Measurements from ENCODE around the gene CFAP58. TPM values are rescaled to one million over a fixed set of nuclear protein-coding genes. Genes with fewer than 3 reads are reported as not detected.

CFAP58 gene
- total and polyA plus RNA-seq, 4 donors: 0.38 to 1.3 (median 0.90) TPM

GRCh38 chr10:104416851-104417250 is 63.2 kb downstream of the CFAP58 start:
- no peak overlapping the region for H3K27ac ChIP-seq (ENCODE audit: low read depth in 1 of 2, low read length in 2 of 2)
- no peak overlapping the region for H3K4me3 ChIP-seq (ENCODE audit: low read length in 2 of 2)
- H3K27me3 ChIP-seq (ENCODE audit: control insufficient read depth in 1 of 2, insufficient read depth in 2 of 2, low read length in 1 of 2): no peaks in the 10 kb centered on the region
- intact Hi-C loops (cut with DNase I): no loop called here
- ATAC-seq (ENCODE audit: low FRiP score) (no peak), DNase-seq (no peak)
- H3K4me1 ChIP-seq (ENCODE audit: control insufficient read depth in 1 of 2, insufficient read depth in 2 of 2, low read length in 2 of 2): no peaks in the 10 kb centered on the region
- no peaks in the 10 kb centered on the region for H3K9me3 ChIP-seq (ENCODE audit: control insufficient read depth, low read length)
- H3K36me3 ChIP-seq (ENCODE audit: control insufficient read depth in 1 of 2, insufficient read depth in 2 of 2, low read length in 1 of 2): no peaks in the 10 kb centered on the region
- WGBS, 2 donors: 96 to 100% methylated on average over 1 of the region's 1 CpG

GRCh38 chr10:104417637-104418292 is 64.1 kb downstream of the CFAP58 start:
- H3K4me3 ChIP-seq (ENCODE audit: low read length in 2 of 2): no peak overlapping the region
- ATAC-seq (ENCODE audit: low FRiP score) (no peak), DNase-seq (no peak)
- H3K36me3 ChIP-seq (ENCODE audit: control insufficient read depth in 1 of 2, insufficient read depth in 2 of 2, low read length in 1 of 2): no peaks in the 10 kb centered on the region
- H3K4me1 ChIP-seq (ENCODE audit: control insufficient read depth in 1 of 2, insufficient read depth in 2 of 2, low read length in 2 of 2): no peaks in the 10 kb centered on the region
- no peaks in the 10 kb centered on the region for H3K9me3 ChIP-seq (ENCODE audit: control insufficient read depth, low read length)
- no peak overlapping the region for H3K27ac ChIP-seq (ENCODE audit: low read depth in 1 of 2, low read length in 2 of 2)
- intact Hi-C loops (cut with DNase I): no loop called here
- 87 to 89% methylated on average over 6 of the region's 6 CpGs for WGBS, 2 donors
- H3K27me3 ChIP-seq (ENCODE audit: control insufficient read depth in 1 of 2, insufficient read depth in 2 of 2, low read length in 1 of 2): no peaks in the 10 kb centered on the region

GRCh38 chr10:104424719-104425118 is 71.1 kb downstream of the CFAP58 start:
- 93 to 95% methylated on average over 1 of the region's 1 CpG for WGBS, 2 donors

GRCh38 chr10:104427989-104428388 is 74.4 kb downstream of the CFAP58 start:
- Histone ChIP-seq H3K27ac (ENCODE audit: low read depth in 1 of 2, low read length in 2 of 2) (no peak overlapping the region), H3K4me1 (ENCODE audit: control insufficient read depth in 1 of 2, insufficient read depth in 2 of 2, low read length in 2 of 2) (no peaks in the 10 kb centered on the region), H3K27me3 (ENCODE audit: control insufficient read depth in 1 of 2, insufficient read depth in 2 of 2, low read length in 1 of 2) (no peaks in the 10 kb centered on the region), H3K4me3 (ENCODE audit: low read length in 2 of 2) (no peak overlapping the region), H3K36me3 (ENCODE audit: control insufficient read depth in 1 of 2, insufficient read depth in 2 of 2, low read length in 1 of 2) (no peaks in the 10 kb centered on the region), H3K9me3 (ENCODE audit: control insufficient read depth, low read length) (no peaks in the 10 kb centered on the region)
- ATAC-seq (ENCODE audit: low FRiP score) (no peak), DNase-seq (no peak)
- intact Hi-C loops (cut with DNase I): no loop called here
- 82 to 83% methylated on average over 5 of the region's 5 CpGs for WGBS, 2 donors

More at GRCh38 chr10:104424719-104425118, 71.1 kb downstream of the CFAP58 start:
- Histone ChIP-seq H3K4me1 (ENCODE audit: control insufficient read depth in 1 of 2, insufficient read depth in 2 of 2, low read length in 2 of 2) (no peaks in the 10 kb centered on the region), H3K27me3 (ENCODE audit: control insufficient read depth in 1 of 2, insufficient read depth in 2 of 2, low read length in 1 of 2) (no peaks in the 10 kb centered on the region), H3K9me3 (ENCODE audit: control insufficient read depth, low read length) (no peaks in the 10 kb centered on the region), H3K4me3 (ENCODE audit: low read length in 2 of 2) (no peak overlapping the region), H3K27ac (ENCODE audit: low read depth in 1 of 2, low read length in 2 of 2) (no peak overlapping the region), H3K36me3 (ENCODE audit: control insufficient read depth in 1 of 2, insufficient read depth in 2 of 2, low read length in 1 of 2) (no peaks in the 10 kb centered on the region)
- no peak for DNase-seq
- no peak for ATAC-seq (ENCODE audit: low FRiP score)
- intact Hi-C loops (cut with DNase I): no loop called here

GRCh38 chr10:104429846-104430245 is 76.2 kb downstream of the CFAP58 start:
- WGBS, 2 donors: 42 to 55% methylated on average over 3 of the region's 3 CpGs
- no peaks in the 10 kb centered on the region for H3K27me3 ChIP-seq (ENCODE audit: control insufficient read depth in 1 of 2, insufficient read depth in 2 of 2, low read length in 1 of 2)
- no peak overlapping the region for H3K27ac ChIP-seq (ENCODE audit: low read depth in 1 of 2, low read length in 2 of 2)
- ATAC-seq (ENCODE audit: low FRiP score): no peak
- DNase-seq: no peak
- H3K4me3 ChIP-seq (ENCODE audit: low read length in 2 of 2): no peak overlapping the region
- H3K36me3 ChIP-seq (ENCODE audit: control insufficient read depth in 1 of 2, insufficient read depth in 2 of 2, low read length in 1 of 2): no peaks in the 10 kb centered on the region
- intact Hi-C loops (cut with DNase I): loop anchor here in 1 of 2 donors (10.0 kb wide), 1 partner anchor 65 kb away; no protein-coding TSS in a partner anchor
- no peaks in the 10 kb centered on the region for H3K4me1 ChIP-seq (ENCODE audit: control insufficient read depth in 1 of 2, insufficient read depth in 2 of 2, low read length in 2 of 2)
- H3K9me3 ChIP-seq (ENCODE audit: control insufficient read depth, low read length): no peaks in the 10 kb centered on the region

GRCh38 chr10:104430360-104430759 is 76.7 kb downstream of the CFAP58 start:
- H3K27me3 ChIP-seq (ENCODE audit: control insufficient read depth in 1 of 2, insufficient read depth in 2 of 2, low read length in 1 of 2): no peaks in the 10 kb centered on the region
- DNase-seq: no peak
- no peak for ATAC-seq (ENCODE audit: low FRiP score)
- H3K36me3 ChIP-seq (ENCODE audit: control insufficient read depth in 1 of 2, insufficient read depth in 2 of 2, low read length in 1 of 2): no peaks in the 10 kb centered on the region
- 64 to 69% methylated on average over 3 of the region's 3 CpGs for WGBS, 2 donors
- no peaks in the 10 kb centered on the region for H3K9me3 ChIP-seq (ENCODE audit: control insufficient read depth, low read length)
- intact Hi-C loops (cut with DNase I): loop anchor here in 1 of 2 donors (10.0 kb wide), 1 partner anchor 64 kb away; no protein-coding TSS in a partner anchor
- no peak overlapping the region for H3K27ac ChIP-seq (ENCODE audit: low read depth in 1 of 2, low read length in 2 of 2)
- no peak overlapping the region for H3K4me3 ChIP-seq (ENCODE audit: low read length in 2 of 2)
- no peaks in the 10 kb centered on the region for H3K4me1 ChIP-seq (ENCODE audit: control insufficient read depth in 1 of 2, insufficient read depth in 2 of 2, low read length in 2 of 2)

- H3K27ac ChIP-seq (ENCODE audit: low read depth in 1 of 2, low read length in 2 of 2): no peak overlapping the region
- ATAC-seq (ENCODE audit: low FRiP score) (no peak), DNase-seq (no peak)
- no peaks in the 10 kb centered on the region for H3K4me1 ChIP-seq (ENCODE audit: control insufficient read depth in 1 of 2, insufficient read depth in 2 of 2, low read length in 2 of 2)
- no peaks in the 10 kb centered on the region for H3K9me3 ChIP-seq (ENCODE audit: control insufficient read depth, low read length)
- H3K27me3 ChIP-seq (ENCODE audit: control insufficient read depth in 1 of 2, insufficient read depth in 2 of 2, low read length in 1 of 2): no peaks in the 10 kb centered on the region
- 61 to 67% methylated on average over 3 of the region's 3 CpGs for WGBS, 2 donors
- H3K36me3 ChIP-seq (ENCODE audit: control insufficient read depth in 1 of 2, insufficient read depth in 2 of 2, low read length in 1 of 2): no peaks in the 10 kb centered on the region
- H3K4me3 ChIP-seq (ENCODE audit: low read length in 2 of 2): no peak overlapping the region
- intact Hi-C loops (cut with DNase I): loop anchor here in 1 of 2 donors (10.0 kb wide), 1 partner anchor 61 kb away; no protein-coding TSS in a partner anchor
Measured at GRCh38 chr10:104433669-104434068, 80.0 kb downstream of the CFAP58 start.

- H3K4me1 ChIP-seq (ENCODE audit: control insufficient read depth in 1 of 2, insufficient read depth in 2 of 2, low read length in 2 of 2): no peaks in the 10 kb centered on the region
- H3K4me3 ChIP-seq (ENCODE audit: low read length in 2 of 2): no peak overlapping the region
- H3K27me3 ChIP-seq (ENCODE audit: control insufficient read depth in 1 of 2, insufficient read depth in 2 of 2, low read length in 1 of 2): no peaks in the 10 kb centered on the region
- DNase-seq (no peak), ATAC-seq (ENCODE audit: low FRiP score) (no peak)
- H3K9me3 ChIP-seq (ENCODE audit: control insufficient read depth, low read length): no peaks in the 10 kb centered on the region
- H3K27ac ChIP-seq (ENCODE audit: low read depth in 1 of 2, low read length in 2 of 2): no peak overlapping the region
- H3K36me3 ChIP-seq (ENCODE audit: control insufficient read depth in 1 of 2, insufficient read depth in 2 of 2, low read length in 1 of 2): no peaks in the 10 kb centered on the region
- intact Hi-C loops (cut with DNase I): loop anchor here in 1 of 2 donors (10.0 kb wide), 1 partner anchor 60 kb away; no protein-coding TSS in a partner anchor
- 91 to 96% methylated on average over 1 of the region's 1 CpG for WGBS, 2 donors
Measured at GRCh38 chr10:104434601-104435000, 81.0 kb downstream of the CFAP58 start.

GRCh38 chr10:104435822-104436221 is 82.2 kb downstream of the CFAP58 start:
- intact Hi-C loops (cut with DNase I): loop anchor here in 1 of 2 donors (10.0 kb wide), 1 partner anchor 59 kb away; no protein-coding TSS in a partner anchor
- Histone ChIP-seq H3K4me1 (ENCODE audit: control insufficient read depth in 1 of 2, insufficient read depth in 2 of 2, low read length in 2 of 2) (no peaks in the 10 kb centered on the region), H3K9me3 (ENCODE audit: control insufficient read depth, low read length) (no peaks in the 10 kb centered on the region), H3K36me3 (ENCODE audit: control insufficient read depth in 1 of 2, insufficient read depth in 2 of 2, low read length in 1 of 2) (no peaks in the 10 kb centered on the region), H3K4me3 (ENCODE audit: low read length in 2 of 2) (no peak overlapping the region), H3K27ac (ENCODE audit: low read depth in 1 of 2, low read length in 2 of 2) (no peak overlapping the region), H3K27me3 (ENCODE audit: control insufficient read depth in 1 of 2, insufficient read depth in 2 of 2, low read length in 1 of 2) (no peaks in the 10 kb centered on the region)
- DNase-seq (no peak), ATAC-seq (ENCODE audit: low FRiP score) (no peak)
- WGBS, 2 donors: 29 to 39% methylated on average over 2 of the region's 2 CpGs
